ENCODE data around the gene SLC9A8.

SLC9A8 gene

DNA sequence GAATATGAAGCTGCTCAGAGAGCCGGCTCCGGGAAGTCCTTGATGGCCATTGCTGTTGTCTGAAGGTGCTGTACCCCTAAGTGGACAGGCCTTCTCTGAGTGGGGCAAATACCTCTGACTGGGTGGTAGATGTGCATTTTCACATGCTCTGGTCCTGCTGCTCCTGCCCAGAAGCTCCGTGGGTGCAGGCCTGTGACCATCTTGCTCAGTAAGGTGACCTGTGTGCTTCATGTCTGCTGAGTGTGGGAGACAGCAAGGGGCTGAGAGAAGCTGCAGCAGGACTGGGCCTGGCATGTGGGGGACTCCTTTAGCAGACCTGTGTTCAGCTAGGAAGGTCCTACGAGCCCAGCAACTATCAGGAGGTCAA, 97.7 kb downstream of the SLC9A8 start:
- TF ChIP-seq GATA2 (IDR thresholded peaks at IDR 0.05; ENCODE audit: low read depth, low read length) (no peak), GATA3 (IDR thresholded peaks at IDR 0.05; ENCODE audit: low read depth, low read length) (no peak)

DNA sequence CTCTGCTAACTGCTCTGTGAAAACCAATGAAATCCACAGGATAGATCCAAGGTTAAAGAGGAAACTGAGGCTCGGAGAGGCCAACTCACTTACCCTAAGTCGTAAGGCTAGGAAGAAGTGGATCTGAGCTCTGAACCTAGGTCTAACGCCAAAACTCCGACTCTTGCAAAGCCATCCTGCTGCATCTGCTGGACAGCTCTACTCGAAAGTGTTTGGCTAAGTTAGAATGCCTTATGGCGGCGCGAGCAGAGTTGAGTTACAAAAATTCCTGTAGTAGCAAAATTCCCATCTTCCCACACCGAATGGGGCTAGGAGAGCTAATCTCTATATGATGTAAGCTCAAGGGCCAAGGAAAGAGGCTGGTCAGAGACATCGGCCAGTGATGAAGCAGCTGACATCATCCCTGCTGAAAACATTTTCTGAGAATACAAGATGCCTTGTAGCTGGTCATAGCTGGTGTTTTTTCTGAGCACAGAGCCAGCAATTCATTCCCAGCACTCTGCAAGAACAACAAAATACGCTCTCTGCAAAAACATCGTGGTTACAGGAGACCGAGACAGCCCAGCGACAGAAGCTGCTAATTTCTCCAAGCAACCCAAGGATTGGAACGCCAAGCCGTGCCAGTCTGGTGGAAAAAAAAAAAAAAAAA, 100.9 kb downstream of the SLC9A8 start:
- TF ChIP-seq GATA3 (IDR thresholded peaks at IDR 0.05; ENCODE audit: low read depth, low read length): no peak
- TF ChIP-seq GATA2 (IDR thresholded peaks at IDR 0.05; ENCODE audit: low read depth, low read length): no peak

- TF ChIP-seq GATA2 (IDR thresholded peaks at IDR 0.05; ENCODE audit: low read depth, low read length) (no peak), GATA3 (IDR thresholded peaks at IDR 0.05; ENCODE audit: low read depth, low read length) (no peak)
Measured at GRCh38 chr20:49914310-49915117, 101.9 kb downstream of the SLC9A8 start.

DNA sequence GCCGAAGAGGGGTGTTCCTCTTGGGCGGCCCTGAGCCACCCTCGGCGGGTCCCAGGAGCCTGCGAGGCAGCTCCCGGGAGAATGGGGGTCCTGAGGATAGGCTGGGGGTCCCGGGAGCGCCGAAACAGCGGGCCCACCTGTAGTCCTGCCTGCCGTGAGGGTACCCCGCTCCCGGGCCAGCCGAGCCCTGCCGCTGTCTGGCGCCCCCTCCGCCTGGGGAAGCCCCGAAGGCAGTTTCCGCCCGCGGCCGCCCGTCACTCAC, 102.4 kb downstream of the SLC9A8 start:
- no peak; the same call in 1 of the 2 replicates for TF ChIP-seq GATA2 (IDR thresholded peaks at IDR 0.05; ENCODE audit: low read depth, low read length)
- no peak for TF ChIP-seq GATA3 (IDR thresholded peaks at IDR 0.05; ENCODE audit: low read depth, low read length)

DNA sequence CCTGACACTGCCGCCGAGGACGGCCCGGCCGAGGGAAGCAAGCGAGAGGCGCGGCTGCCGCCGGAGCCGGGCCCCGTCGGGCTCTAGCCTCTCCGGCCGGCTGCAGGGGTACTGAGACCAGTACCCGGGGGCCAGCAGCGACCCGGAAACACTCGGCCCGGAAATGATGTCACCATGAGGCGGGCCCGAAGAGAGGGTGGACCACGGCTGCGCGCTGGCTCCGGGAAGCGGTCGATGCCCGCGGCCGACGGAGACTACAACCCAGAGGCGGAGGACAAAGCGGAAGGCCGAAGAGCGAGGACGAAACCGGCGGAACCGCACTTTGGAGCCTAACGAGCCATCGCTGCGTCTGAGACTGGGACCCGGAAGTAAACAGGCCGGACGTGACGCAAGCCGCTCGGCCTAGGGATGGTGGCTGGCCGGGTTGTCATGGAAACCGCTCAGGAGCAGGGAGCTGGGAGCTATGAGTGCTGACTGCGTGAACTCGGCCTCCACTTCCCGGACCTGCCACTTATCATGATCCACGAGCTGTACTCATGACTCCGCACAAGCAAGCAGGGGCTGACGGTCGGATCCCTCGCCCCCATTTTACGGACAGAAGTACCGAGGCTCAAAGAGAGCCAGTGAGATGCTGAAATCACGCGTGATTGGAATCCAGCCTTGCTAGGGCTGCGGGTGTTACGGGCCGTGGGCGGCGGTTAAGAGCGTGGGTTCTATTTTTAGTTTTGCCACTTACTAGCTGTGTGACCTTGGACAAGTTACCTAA, 102.9 kb downstream of the SLC9A8 start, which contains the start of gene SPATA2:
Gene SPATA2, minus strand, starts transcription at position 150 of the 766 bp plus-strand sequence. CDS start 7,039 bp downstream, outside the sequence.
- no peak; the same call in 1 of the 2 replicates for TF ChIP-seq GATA2 (IDR thresholded peaks at IDR 0.05; ENCODE audit: low read depth, low read length)
- no peak for TF ChIP-seq GATA3 (IDR thresholded peaks at IDR 0.05; ENCODE audit: low read depth, low read length)

- no peak for TF ChIP-seq GATA2 (IDR thresholded peaks at IDR 0.05; ENCODE audit: low read depth, low read length)
- no peak for TF ChIP-seq GATA3 (IDR thresholded peaks at IDR 0.05; ENCODE audit: low read depth, low read length)
Measured at GRCh38 chr20:49916146-49917002, 103.7 kb downstream of the SLC9A8 start.

GRCh38 chr20:49918446-49918845, 105.8 kb downstream of the SLC9A8 start:
- TF ChIP-seq GATA2 (IDR thresholded peaks at IDR 0.05; ENCODE audit: low read depth, low read length) (no peak), GATA3 (IDR thresholded peaks at IDR 0.05; ENCODE audit: low read depth, low read length) (no peak)

- no peak for TF ChIP-seq GATA3 (IDR thresholded peaks at IDR 0.05; ENCODE audit: low read depth, low read length)
- TF ChIP-seq GATA2 (IDR thresholded peaks at IDR 0.05; ENCODE audit: low read depth, low read length): no peak
Measured at GRCh38 chr20:49919009-49919408, 106.4 kb downstream of the SLC9A8 start.

- TF ChIP-seq GATA2 (IDR thresholded peaks at IDR 0.05; ENCODE audit: low read depth, low read length) (no peak), GATA3 (IDR thresholded peaks at IDR 0.05; ENCODE audit: low read depth, low read length) (no peak)
Measured at GRCh38 chr20:49919461-49919860, 106.8 kb downstream of the SLC9A8 start.

- no peak for TF ChIP-seq GATA3 (IDR thresholded peaks at IDR 0.05; ENCODE audit: low read depth, low read length)
- TF ChIP-seq GATA2 (IDR thresholded peaks at IDR 0.05; ENCODE audit: low read depth, low read length): no peak
Measured at GRCh38 chr20:49924247-49924646, 111.6 kb downstream of the SLC9A8 start.

- TF ChIP-seq GATA3 (IDR thresholded peaks at IDR 0.05; ENCODE audit: low read depth, low read length) (no peak), GATA2 (IDR thresholded peaks at IDR 0.05; ENCODE audit: low read depth, low read length) (no peak)
Measured at GRCh38 chr20:49925901-49926454, 113.3 kb downstream of the SLC9A8 start.

DNA sequence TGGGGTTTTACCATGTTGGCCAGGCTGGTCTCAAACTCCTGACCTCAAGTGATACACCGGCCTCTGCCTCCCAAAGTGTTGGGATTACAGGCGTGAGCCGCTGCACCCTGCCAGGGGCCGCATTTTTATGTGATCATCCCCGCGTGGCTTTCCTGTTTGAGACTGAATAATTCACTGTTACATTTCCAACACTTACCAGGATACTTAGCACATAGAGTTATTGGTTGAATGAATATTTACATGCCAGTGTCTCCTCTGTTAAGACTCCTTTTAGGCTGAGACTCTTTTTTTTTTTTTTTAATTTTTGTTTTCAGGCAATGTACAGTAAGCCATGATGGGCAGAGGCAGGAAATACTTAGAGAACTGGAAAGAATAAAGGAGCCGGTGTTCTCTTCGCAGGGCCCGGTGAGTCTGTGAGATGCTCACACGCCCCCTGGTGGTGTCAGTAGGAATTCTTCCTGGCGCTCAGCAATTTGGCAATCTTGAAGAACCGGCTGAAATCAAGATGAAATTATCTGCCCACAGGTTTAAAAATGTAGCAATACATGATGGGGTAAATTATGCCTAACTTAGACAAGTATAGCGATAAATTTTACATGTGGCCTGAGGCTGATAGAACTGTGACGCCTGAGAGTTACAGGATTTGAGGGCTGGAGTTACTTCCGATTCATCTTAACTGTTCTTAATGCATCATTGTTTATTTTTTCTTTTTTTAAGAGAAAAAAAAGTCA, 115.9 kb downstream of the SLC9A8 start:
- TF ChIP-seq GATA2 (IDR thresholded peaks at IDR 0.05; ENCODE audit: low read depth, low read length) (no peak), GATA3 (IDR thresholded peaks at IDR 0.05; ENCODE audit: low read depth, low read length) (no peak)

DNA sequence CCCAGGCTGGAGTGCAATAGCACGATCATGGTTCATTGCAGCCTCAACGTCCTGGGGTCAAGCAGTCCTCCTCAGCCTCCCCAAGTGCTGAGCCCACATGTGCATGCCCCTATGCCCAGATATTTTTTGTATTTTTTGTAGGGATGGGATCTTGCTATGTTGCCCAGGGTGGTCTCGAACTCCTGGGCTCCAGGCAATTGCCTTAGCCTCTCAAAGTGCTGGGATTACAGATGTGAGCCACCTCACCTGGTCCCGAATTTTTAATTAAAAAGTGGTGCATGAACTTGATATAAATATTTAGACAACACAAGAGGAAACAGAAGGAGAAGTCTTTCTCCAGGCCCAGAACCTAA, 116.5 kb downstream of the SLC9A8 start:
- TF ChIP-seq GATA2 (IDR thresholded peaks at IDR 0.05; ENCODE audit: low read depth, low read length) (no peak), GATA3 (IDR thresholded peaks at IDR 0.05; ENCODE audit: low read depth, low read length) (no peak)

All from SH-SY5Y (cell line).